MG63 (cell line): ENCODE measurements around the gene ZNF277. TPM values are rescaled to one million over a fixed set of nuclear protein-coding genes. Genes with fewer than 3 reads are reported as not detected.

Experiments
- DNase-seq: peaks from one replicate; pipeline ENCODE4 v3.0.0-alpha.2; 2020
- H3K27me3 ChIP-seq: fragments of 250-450 bp; sonication (Bioruptor Pico); 2 replicates; pipeline ENCODE4 v1.5.1; 2020; ENCODE audit warnings: mild to moderate bottlenecking, moderate library complexity
- H3K36me3 ChIP-seq: fragments of 250-450 bp; sonication (Bioruptor Pico); 2 replicates; pipeline ENCODE4 v1.5.1; 2020; ENCODE audit warnings: mild to moderate bottlenecking, moderate library complexity
- H3K4me3 ChIP-seq: fragments of 250-450 bp; sonication (Bioruptor Pico); 2 replicates; pipeline ENCODE4 v1.5.1; 2020; ENCODE audit warnings: mild to moderate bottlenecking, moderate library complexity
- H3K9me3 ChIP-seq: fragments of 250-450 bp; sonication (Bioruptor Pico); 2 replicates; pipeline ENCODE4 v1.5.1; 2020; ENCODE audit warnings: mild to moderate bottlenecking, moderate library complexity
- total RNA-seq: library from RNA; depleted of rRNA; stranded (reverse); fragments of >200 nt; shearing (Covaris generic); gene quantifications from 2 replicates; pipeline ENCODE4 v1.2.3, GENCODE V29; 2014; ENCODE audit warnings: low replicate concordance

The ZNF277 gene
- total RNA-seq, 1 experiment from 2014 or later: 5.8 TPM

- no peak for DNase-seq
- no peak overlapping the region for H3K4me3 ChIP-seq
- H3K36me3 ChIP-seq: no peaks in the 10 kb centered on the region
- no peaks in the 10 kb centered on the region for H3K9me3 ChIP-seq
- no peaks in the 10 kb centered on the region for H3K27me3 ChIP-seq
Observed at GRCh38 chr7:112257073-112257472, 50.6 kb downstream of the ZNF277 start.

- Histone ChIP-seq H3K9me3 (no peaks in the 10 kb centered on the region), H3K27me3 (no peaks in the 10 kb centered on the region), H3K36me3 (no peaks in the 10 kb centered on the region), H3K4me3 (no peak overlapping the region)
- DNase-seq: no peak
Observed at GRCh38 chr7:112260911-112261310, 54.4 kb downstream of the ZNF277 start.

- Histone ChIP-seq H3K4me3 (no peak overlapping the region), H3K9me3 (no peaks in the 10 kb centered on the region), H3K27me3 (no peaks in the 10 kb centered on the region), H3K36me3 (no peaks in the 10 kb centered on the region)
- DNase-seq: no peak
Observed at GRCh38 chr7:112262036-112262435, 55.5 kb downstream of the ZNF277 start.

- no peak overlapping the region for H3K4me3 ChIP-seq
- no peaks in the 10 kb centered on the region for H3K27me3 ChIP-seq
- no peaks in the 10 kb centered on the region for H3K36me3 ChIP-seq
- H3K9me3 ChIP-seq: no peaks in the 10 kb centered on the region
- no peak for DNase-seq
Observed at GRCh38 chr7:112262855-112263487, 56.5 kb downstream of the ZNF277 start.

GRCh38 chr7:112263519-112263918 is 57.0 kb downstream of the ZNF277 start:
- DNase-seq: no peak
- no peaks in the 10 kb centered on the region for H3K27me3 ChIP-seq
- no peak overlapping the region for H3K4me3 ChIP-seq
- H3K36me3 ChIP-seq: no peaks in the 10 kb centered on the region
- no peaks in the 10 kb centered on the region for H3K9me3 ChIP-seq

GRCh38 chr7:112266141-112266540 is 59.6 kb downstream of the ZNF277 start:
- no peak overlapping the region for H3K4me3 ChIP-seq
- no peak for DNase-seq
- no peaks in the 10 kb centered on the region for H3K36me3 ChIP-seq
- no peaks in the 10 kb centered on the region for H3K9me3 ChIP-seq
- H3K27me3 ChIP-seq: no peaks in the 10 kb centered on the region

GRCh38 chr7:112266595-112267270 is 60.2 kb downstream of the ZNF277 start:
- Histone ChIP-seq H3K4me3 (no peak overlapping the region), H3K36me3 (no peaks in the 10 kb centered on the region), H3K27me3 (no peaks in the 10 kb centered on the region), H3K9me3 (no peaks in the 10 kb centered on the region)
- DNase-seq: no peak

GRCh38 chr7:112267944-112268691 is 61.6 kb downstream of the ZNF277 start:
- H3K9me3 ChIP-seq: no peaks in the 10 kb centered on the region
- no peaks in the 10 kb centered on the region for H3K27me3 ChIP-seq
- H3K4me3 ChIP-seq: no peak overlapping the region
- no peak for DNase-seq
- no peaks in the 10 kb centered on the region for H3K36me3 ChIP-seq

- DNase-seq: no peak
- H3K4me3 ChIP-seq: no peak overlapping the region
- no peaks in the 10 kb centered on the region for H3K36me3 ChIP-seq
- no peaks in the 10 kb centered on the region for H3K27me3 ChIP-seq
- no peaks in the 10 kb centered on the region for H3K9me3 ChIP-seq
Observed at GRCh38 chr7:112271162-112271561, 64.7 kb downstream of the ZNF277 start.

GRCh38 chr7:112272921-112273561 is 66.5 kb downstream of the ZNF277 start:
- Histone ChIP-seq H3K36me3 (no peaks in the 10 kb centered on the region), H3K9me3 (no peaks in the 10 kb centered on the region), H3K4me3 (no peak overlapping the region), H3K27me3 (no peaks in the 10 kb centered on the region)
- DNase-seq: peak; percentile 1

GRCh38 chr7:112279042-112279441 is 72.5 kb downstream of the ZNF277 start:
- no peak for DNase-seq

GRCh38 chr7:112280267-112280666 is 73.8 kb downstream of the ZNF277 start:
- no peaks in the 10 kb centered on the region for H3K9me3 ChIP-seq
- DNase-seq: no peak
- no peaks in the 10 kb centered on the region for H3K36me3 ChIP-seq
- H3K4me3 ChIP-seq: no peak overlapping the region
- H3K27me3 ChIP-seq: no peaks in the 10 kb centered on the region

More at GRCh38 chr7:112279042-112279441, 72.5 kb downstream of the ZNF277 start:
- H3K36me3 ChIP-seq: no peaks in the 10 kb centered on the region
- no peaks in the 10 kb centered on the region for H3K9me3 ChIP-seq
- no peaks in the 10 kb centered on the region for H3K27me3 ChIP-seq
- no peak overlapping the region for H3K4me3 ChIP-seq

- Histone ChIP-seq H3K36me3 (no peaks in the 10 kb centered on the region), H3K9me3 (no peaks in the 10 kb centered on the region), H3K27me3 (no peaks in the 10 kb centered on the region), H3K4me3 (no peak overlapping the region)
- DNase-seq: no peak
Observed at GRCh38 chr7:112282476-112283188, 76.1 kb downstream of the ZNF277 start.

- no peak for DNase-seq
- Histone ChIP-seq H3K27me3 (no peaks in the 10 kb centered on the region), H3K4me3 (no peak overlapping the region), H3K9me3 (no peaks in the 10 kb centered on the region), H3K36me3 (no peaks in the 10 kb centered on the region)
Observed at GRCh38 chr7:112283382-112283910, 77.0 kb downstream of the ZNF277 start.

GRCh38 chr7:112286250-112287086 is 80.0 kb downstream of the ZNF277 start:
- Histone ChIP-seq H3K4me3 (no peak overlapping the region), H3K27me3 (no peaks in the 10 kb centered on the region), H3K36me3 (no peaks in the 10 kb centered on the region), H3K9me3 (no peaks in the 10 kb centered on the region)
- DNase-seq: no peak

GRCh38 chr7:112288301-112288700 is 81.8 kb downstream of the ZNF277 start:
- Histone ChIP-seq H3K36me3 (no peaks in the 10 kb centered on the region), H3K4me3 (no peak overlapping the region), H3K9me3 (no peaks in the 10 kb centered on the region), H3K27me3 (no peaks in the 10 kb centered on the region)
- no peak for DNase-seq
